ENCODE measurements around the gene RAD51B.
"Not testable (repeated sequence)": the region's sequence is repeated elsewhere in the genome, so short reads cannot be mapped to it uniquely, and the experiment has no call there.

The RAD51B gene

DNA sequence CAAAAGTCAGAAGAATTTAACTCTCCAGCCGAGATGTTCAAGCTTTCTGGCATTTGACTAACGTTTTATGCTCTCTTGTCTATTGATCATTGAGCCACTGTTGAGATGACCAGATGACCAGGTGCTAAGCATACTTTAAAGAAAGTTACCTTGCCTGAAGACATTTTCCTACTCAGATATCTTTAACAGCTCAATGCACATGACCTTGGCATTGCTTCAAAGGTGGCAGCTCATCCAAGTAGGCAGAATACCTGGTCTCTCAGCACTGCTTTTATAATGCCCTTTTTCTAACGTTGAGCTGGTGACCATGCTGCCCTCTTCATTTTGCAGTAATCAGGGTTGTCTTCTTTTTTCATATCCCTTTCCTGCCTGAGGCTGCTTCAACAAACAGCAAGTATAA is 358.1 kb downstream of the RAD51B start:
- no peak for DNase-seq (ENCODE audit: low read depth)

DNA sequence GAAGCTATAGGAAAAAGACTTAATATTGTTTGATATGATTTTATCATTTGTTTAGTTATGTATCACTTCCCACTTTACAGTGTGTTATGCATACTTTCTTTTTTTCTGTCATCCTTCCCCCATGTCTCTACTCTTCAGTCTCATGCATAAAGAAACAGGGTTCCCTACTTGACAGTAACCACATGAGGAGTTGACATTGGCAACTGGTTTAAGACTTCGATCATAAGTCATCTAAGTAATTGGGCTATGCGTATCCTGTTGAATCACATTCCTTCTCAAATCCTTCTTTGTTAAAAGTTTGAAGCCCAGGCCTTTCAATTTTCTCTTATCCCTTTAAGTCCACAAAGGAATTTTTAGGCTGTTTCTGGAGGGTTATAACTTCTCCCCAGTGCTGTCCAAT is 358.7 kb downstream of the RAD51B start:
- no peak for DNase-seq (ENCODE audit: low read depth)

- no peak for DNase-seq (ENCODE audit: low read depth)
Measured at GRCh38 chr14:68181519-68182326, 362.1 kb downstream of the RAD51B start.

GRCh38 chr14:68182492-68182891 is 362.9 kb downstream of the RAD51B start:
- no peak for DNase-seq (ENCODE audit: low read depth)

DNA sequence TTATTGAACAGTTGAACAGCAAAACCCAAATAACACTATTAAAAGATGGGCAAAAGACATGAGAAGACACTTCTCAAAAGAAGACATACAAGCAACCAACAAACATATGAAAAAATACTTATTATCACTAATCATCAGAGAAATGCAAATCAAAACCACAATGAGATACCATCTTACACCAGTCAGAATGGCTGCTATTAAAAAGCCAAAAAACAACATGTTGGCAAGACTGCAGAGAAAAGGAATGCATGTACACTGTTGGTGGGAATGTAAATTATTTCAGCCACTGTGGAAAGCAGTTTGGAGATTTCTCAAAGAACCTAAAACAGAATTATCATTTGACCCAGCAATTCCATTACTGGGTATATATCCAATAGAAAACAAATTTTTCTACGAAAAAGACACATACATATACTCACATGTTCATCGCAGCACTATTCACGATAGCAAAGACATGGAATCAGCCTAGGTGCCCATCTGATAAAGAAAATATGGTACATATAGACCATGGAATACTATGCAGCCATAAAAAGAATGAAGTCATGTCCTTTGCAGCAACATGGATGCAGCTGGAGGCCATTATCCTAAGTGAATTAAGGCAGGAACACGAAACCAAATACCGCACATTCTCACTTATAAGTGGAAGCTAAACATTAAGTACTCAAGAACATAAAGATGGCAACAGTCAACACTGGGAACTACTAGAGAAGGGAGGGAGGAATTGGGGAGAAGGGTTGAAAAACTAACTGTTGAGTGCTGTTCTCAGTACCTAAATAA is 367.1 kb downstream of the RAD51B start:
- DNase-seq (ENCODE audit: low read depth), result not testable (repeated sequence)

DNA sequence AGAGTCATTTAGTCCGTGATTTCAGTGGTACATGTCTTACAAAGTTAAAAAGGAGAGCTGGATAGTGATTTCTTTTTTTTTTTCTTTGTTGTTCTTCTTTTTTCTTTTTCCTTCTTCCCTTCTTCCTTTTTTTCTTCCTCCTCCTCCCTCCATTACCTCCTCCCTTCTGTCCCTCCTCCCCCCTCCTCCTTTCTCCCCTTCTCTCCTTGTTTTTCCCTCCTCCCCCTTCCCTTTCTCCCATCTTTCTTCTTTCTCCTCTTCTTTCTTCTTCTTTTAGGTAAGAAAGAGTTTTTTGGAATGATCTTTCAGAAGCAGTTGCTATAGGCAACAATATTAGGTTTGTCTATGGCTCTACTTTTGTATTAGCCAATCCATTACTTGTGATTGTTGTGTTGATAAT is 368.6 kb downstream of the RAD51B start:
- no peak for DNase-seq (ENCODE audit: low read depth)

DNA sequence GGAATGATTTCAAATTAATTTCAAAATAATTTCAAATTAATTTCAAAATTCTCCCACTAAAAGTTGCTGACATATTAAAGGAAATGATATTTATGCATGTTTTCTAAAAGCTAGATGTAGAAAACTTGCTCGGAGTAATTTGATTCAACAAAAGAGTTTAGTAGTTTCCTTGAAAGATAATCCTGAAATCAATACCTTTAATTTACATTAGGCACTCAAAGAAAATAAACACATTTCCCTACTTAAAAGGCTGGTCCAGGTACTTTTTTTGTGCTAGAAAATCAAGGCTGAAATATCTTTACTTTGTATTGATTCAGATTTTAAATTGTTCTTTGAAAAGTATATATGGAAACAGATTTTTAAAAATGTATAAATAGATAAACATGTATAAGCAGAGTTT is 370.5 kb downstream of the RAD51B start:
- DNase-seq (ENCODE audit: low read depth), result no peak

DNA sequence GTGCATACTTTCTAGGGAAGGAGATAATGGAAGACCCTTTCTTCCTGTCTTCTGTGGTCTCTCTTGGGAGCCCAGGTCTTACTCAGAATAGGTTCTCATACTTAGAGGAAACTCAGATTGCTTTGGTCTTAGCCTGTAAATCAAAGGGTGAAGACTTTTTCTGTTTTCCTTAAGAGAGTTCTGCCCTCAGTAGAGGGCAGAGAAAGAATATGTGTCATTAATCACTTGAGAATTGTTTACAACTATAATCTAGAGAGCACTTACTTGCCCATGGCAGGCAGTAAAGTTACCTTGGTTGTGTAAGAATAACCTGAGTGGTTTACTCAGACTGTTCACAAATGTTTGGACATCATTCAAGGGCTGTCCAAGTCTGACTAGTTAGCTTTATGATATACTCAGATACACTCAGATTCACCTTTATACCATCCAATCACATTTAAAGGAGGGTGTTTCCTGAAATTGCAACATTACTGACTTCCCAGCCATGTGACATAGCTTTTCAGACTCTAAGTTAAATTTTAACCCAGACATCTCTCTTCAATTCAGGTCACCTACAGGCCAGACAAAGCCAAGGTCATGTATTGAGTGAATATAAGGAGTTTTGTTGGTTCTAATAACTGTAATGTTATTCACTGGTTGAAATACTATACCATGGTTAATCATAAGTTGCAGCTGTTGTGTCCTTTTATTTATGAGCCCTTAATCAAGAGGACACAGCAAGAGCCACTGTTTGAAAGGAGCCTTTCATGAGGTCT is 372.2 kb downstream of the RAD51B start:
- no peak for DNase-seq (ENCODE audit: low read depth)

GRCh38 chr14:68192935-68193334 is 373.4 kb downstream of the RAD51B start:
- no peak for DNase-seq (ENCODE audit: low read depth)

DNA sequence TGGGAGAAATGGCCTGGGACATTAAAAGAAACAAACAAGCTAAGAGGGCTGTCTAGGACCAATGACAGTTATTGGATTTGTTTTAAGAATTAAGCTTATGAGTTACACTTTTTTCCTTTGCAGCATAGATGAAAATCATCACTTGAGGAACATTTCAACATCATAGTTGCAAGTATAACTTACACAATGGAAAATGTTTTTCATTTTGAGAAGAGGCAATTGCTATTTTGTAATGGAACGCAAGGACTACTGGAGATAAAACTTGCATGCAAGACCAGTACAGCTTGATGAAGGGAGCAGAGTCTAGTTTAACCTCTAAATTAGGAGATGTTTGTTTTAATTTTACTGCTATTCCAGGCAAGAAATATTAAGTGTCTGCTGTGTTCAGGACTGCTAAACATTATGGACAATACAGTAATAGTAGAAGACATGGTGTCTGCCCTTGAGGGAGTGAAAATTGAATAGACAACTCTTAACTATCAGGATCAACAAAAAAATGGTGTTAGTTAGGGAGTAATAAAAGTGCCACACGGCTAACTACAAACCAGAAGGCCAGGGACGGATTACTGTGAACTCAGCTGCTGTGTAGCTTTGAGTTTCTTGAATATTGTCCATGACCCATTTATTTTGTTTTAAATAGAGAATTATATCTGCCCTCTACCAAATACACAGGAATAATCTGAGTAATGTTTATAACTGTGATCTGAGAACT is 374.5 kb downstream of the RAD51B start:
- DNase-seq (ENCODE audit: low read depth), result no peak

GRCh38 chr14:68195126-68195525 is 375.5 kb downstream of the RAD51B start:
- DNase-seq (ENCODE audit: low read depth), result no peak

DNA sequence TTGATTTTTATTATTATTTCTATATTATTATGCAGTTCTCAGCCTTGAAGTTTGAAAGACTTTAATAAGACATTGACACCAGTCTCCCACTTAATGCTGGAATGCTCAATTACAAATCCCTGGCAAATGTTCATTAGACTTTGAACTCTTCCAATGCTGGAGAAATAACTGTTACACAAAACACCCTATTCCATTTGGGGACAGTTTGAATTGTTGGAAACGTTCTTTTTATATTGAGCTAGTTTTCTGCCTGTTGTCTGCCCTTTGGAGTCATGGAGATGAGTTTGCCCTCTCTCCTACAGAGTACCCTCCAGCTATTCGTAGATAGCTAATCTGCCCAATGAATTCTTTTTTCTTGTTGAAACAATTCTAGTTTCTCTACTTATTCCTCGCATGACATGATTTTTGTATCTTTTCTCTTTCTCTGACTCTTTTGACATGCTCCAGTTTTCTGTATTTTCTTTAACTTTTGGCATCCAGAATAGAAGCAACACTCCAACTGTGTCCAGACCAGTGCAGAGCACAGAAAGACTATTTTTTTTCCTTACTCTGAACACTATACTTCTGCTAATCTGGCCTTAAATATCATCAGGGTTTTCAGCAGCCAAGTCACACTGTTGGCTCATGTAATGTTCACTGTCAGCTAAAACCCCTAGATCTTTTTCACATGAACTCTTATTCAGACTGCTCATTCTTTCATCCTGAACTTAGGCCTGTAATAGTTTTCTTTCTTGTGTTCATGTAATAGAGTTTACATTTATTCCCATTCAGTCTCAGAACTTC is 379.3 kb downstream of the RAD51B start:
- DNase-seq (ENCODE audit: low read depth), result no peak

GRCh38 chr14:68199554-68200151 is 380.1 kb downstream of the RAD51B start:
- no peak for DNase-seq (ENCODE audit: low read depth)

DNA sequence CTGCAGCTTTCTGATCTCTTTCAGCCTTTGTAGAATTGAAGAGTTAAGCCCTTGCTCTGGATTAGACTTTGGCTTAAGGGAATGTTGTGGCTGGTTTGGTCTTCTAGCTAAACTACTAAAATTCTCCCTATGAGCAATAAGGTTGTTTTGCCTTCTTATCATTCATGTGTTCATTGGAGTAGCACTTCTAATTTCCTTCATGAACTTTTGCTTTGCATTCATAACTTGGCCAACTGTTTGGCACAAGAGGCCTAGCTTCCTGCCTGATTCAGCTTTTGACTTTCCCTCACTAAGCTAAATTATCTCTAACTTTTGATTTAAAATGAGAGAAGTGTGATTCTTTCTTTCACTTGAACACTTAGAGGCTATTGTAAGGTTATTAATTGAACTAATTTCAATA is 384.3 kb downstream of the RAD51B start:
- no peak for DNase-seq (ENCODE audit: low read depth)

- no peak for DNase-seq (ENCODE audit: low read depth)
Measured at GRCh38 chr14:68208218-68208617, 388.6 kb downstream of the RAD51B start.

- DNase-seq (ENCODE audit: low read depth), result no peak
Measured at GRCh38 chr14:68208626-68209317, 389.2 kb downstream of the RAD51B start.

- no peak for DNase-seq (ENCODE audit: low read depth)
Measured at GRCh38 chr14:68210729-68211299, 391.2 kb downstream of the RAD51B start.

GRCh38 chr14:68211421-68211820 is 391.8 kb downstream of the RAD51B start:
- no peak for DNase-seq (ENCODE audit: low read depth)

- DNase-seq (ENCODE audit: low read depth), result no peak
Measured at GRCh38 chr14:68211886-68212285, 392.3 kb downstream of the RAD51B start.

DNA sequence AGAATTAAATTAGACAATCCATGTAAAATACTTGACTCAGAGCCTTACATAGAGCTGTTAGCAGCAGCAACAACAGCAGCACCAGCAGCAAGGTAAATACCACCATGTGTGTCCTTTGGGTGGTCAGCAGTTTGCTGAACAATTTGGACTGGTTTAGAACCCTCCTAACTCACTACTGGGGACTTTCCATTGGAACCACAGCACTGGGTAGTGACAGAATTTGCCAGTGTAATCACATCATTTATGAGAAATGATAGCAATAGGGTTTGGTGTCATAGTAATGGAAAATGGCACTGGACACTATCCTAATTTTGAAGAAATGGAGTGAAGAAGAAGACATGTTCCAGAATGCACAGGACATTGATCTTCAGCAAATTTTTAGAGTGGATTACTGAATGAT is 392.8 kb downstream of the RAD51B start:
- DNase-seq (ENCODE audit: low read depth), result no peak
